ENCODE data around the gene TNNI2. TPM values are rescaled to one million over a fixed set of nuclear protein-coding genes. Genes with fewer than 3 reads are reported as not detected.

TNNI2 gene
- total RNA-seq (2021; ENCODE audit: unreplicated experiment): 0.46 TPM
- polyA plus RNA-seq (2012; ENCODE audit: insufficient read length): 0.64 TPM
- Bru-seq, nascent RNA: not detected
- percentile 30 among the genes with signal in this experiment for BruChase-seq, experiment 1, labeled RNA remaining after a 2-hour chase
- percentile 23 among the genes with signal in this experiment for BruChase-seq, experiment 2, labeled RNA remaining after a 6-hour chase
- long read RNA-seq: 0 reads

GRCh38 chr11:1838426-1839144 lies at the start of gene TNNI2:
TSS of gene TNNI2 (plus strand) at chr11:1838981. CDS start at chr11:1839697, 716 bp downstream.
- ATAC-seq (no peak), DNase-seq (ENCODE audit: low read depth, low spot score) (no peak)
- ChIA-PET CTCF (interaction anchor here (0.5 to 1.5 kb wide), 5 partner anchors 144 to 311 kb away, joined by 3 to 5 read pairs (median 4); no protein-coding TSS in a partner anchor), POLR2A (interaction anchor here (0.5 kb wide), 1 partner anchor 409 kb away, joined by 3 read pairs; no protein-coding TSS in a partner anchor)
- BruUV-seq (replicated peaks): no TSS peak
- H3K27ac ChIP-seq (ENCODE audit: low read length): no peak within 1 kb of the TSS
- H3K9me3 ChIP-seq (ENCODE audit: control insufficient read depth, insufficient read depth, low read depth, low read length): no peaks in the 10 kb centered on the region
- no peaks in the 10 kb centered on the region for H3K27me3 ChIP-seq (ENCODE audit: control insufficient read depth, insufficient read depth, low read length)
- intact Hi-C loops (cut with micrococcal nuclease; ENCODE audit: unreplicated experiment): no loop called here
- in situ Hi-C loops (cut with HindIII; ENCODE audit: low pct_unique_long_range_greater_than_20kb, low sequenced_read_pairs): no loop called here
- H3K4me1 ChIP-seq (ENCODE audit: control insufficient read depth, insufficient read depth, low read length): peaks cover 30% of the 10 kb centered on the region
- TF ChIP-seq REST (IDR thresholded peaks at IDR 0.05; ENCODE audit: insufficient read depth in 1 of 2, low read depth in 2 of 2, low read length in 1 of 2) (no peak), TCF7L2 (IDR thresholded peaks at IDR 0.05; ENCODE audit: low read depth, low read length) (no peak), CTCF (IDR thresholded peaks at IDR 0.05) (no peak), SIN3A (IDR thresholded peaks at IDR 0.05; ENCODE audit: borderline replicate concordance, insufficient read depth, low read depth, low read length) (no peak), POLR2AphosphoS5 (IDR thresholded peaks at IDR 0.05; ENCODE audit: low read depth, low read length) (no peak)
- H3K4me3 ChIP-seq (ENCODE audit: low read depth in 2 of 2, low read length in 2 of 2): no peak within 1 kb of the TSS
- H3K36me3 ChIP-seq (ENCODE audit: control insufficient read depth, insufficient read depth, low read length): no peaks in the 10 kb centered on the region

GRCh38 chr11:1791912-1792311 lies 46.9 kb upstream of the TNNI2 start:
- Histone ChIP-seq H3K4me3 (ENCODE audit: low read depth in 2 of 2, low read length in 2 of 2) (no peak overlapping the region), H3K36me3 (ENCODE audit: control insufficient read depth, insufficient read depth, low read length) (no peaks in the 10 kb centered on the region), H3K27me3 (ENCODE audit: control insufficient read depth, insufficient read depth, low read length) (no peaks in the 10 kb centered on the region), H3K4me1 (ENCODE audit: control insufficient read depth, insufficient read depth, low read length) (no peaks in the 10 kb centered on the region; the same call in 1 of the 2 replicates), H3K27ac (ENCODE audit: low read length) (no peak overlapping the region), H3K9me3 (ENCODE audit: control insufficient read depth, insufficient read depth, low read depth, low read length) (no peaks in the 10 kb centered on the region)
- no TSS peak for BruUV-seq (replicated peaks)
- ChIA-PET POLR2A (interaction anchor here (0.7 kb wide), 1 partner anchor 9 kb away, joined by 4 read pairs; no protein-coding TSS in a partner anchor), CTCF (no interaction called here)
- intact Hi-C loops (cut with micrococcal nuclease; ENCODE audit: unreplicated experiment) (no loop called here), in situ Hi-C loops (cut with HindIII; ENCODE audit: low pct_unique_long_range_greater_than_20kb, low sequenced_read_pairs) (no loop called here)
- ATAC-seq (no peak), DNase-seq (ENCODE audit: low read depth, low spot score) (no peak)
- TF ChIP-seq POLR2AphosphoS5 (IDR thresholded peaks at IDR 0.05; ENCODE audit: low read depth, low read length) (no peak), SIN3A (IDR thresholded peaks at IDR 0.05; ENCODE audit: borderline replicate concordance, insufficient read depth, low read depth, low read length) (no peak), REST (IDR thresholded peaks at IDR 0.05; ENCODE audit: insufficient read depth in 1 of 2, low read depth in 2 of 2, low read length in 1 of 2) (no peak), TCF7L2 (IDR thresholded peaks at IDR 0.05; ENCODE audit: low read depth, low read length) (no peak), CTCF (IDR thresholded peaks at IDR 0.05) (no peak)
